Left ventricle myocardium inferior (tissue), 1 donor: Measurements from ENCODE around the gene CLCN1. TPM values are rescaled to one million over a fixed set of nuclear protein-coding genes. Genes with fewer than 3 reads are reported as not detected.

ENCODE experiments used
- DNase-seq: peaks from one replicate; pipeline ENCODE4 v3.0.0-alpha.2; 2020
- H3K27ac ChIP-seq: fragments of 200-600 bp; replicated peaks from 2 replicates; pipeline ENCODE4 v1.8.0; 2021
- H3K27me3 ChIP-seq: fragments of 200-600 bp; 2 replicates; pipeline ENCODE4 v1.8.0; 2021; ENCODE audit warnings: low read depth
- H3K36me3 ChIP-seq: fragments of 200-600 bp; 2 replicates; pipeline ENCODE4 v1.8.0; 2021
- H3K4me1 ChIP-seq: fragments of 200-600 bp; 2 replicates; pipeline ENCODE4 v1.8.0; 2021
- H3K4me3 ChIP-seq: fragments of 200-600 bp; 2 replicates; pipeline ENCODE4 v1.8.0; 2021; ENCODE audit warnings: mild to moderate bottlenecking, moderate library complexity
- H3K9me3 ChIP-seq: fragments of 200-600 bp; replicated peaks from 2 replicates; pipeline ENCODE4 v1.8.0; 2021
- CTCF ChIP-seq: fragments of 200-600 bp; IDR thresholded peaks from 2 replicates; pipeline ENCODE4 v1.8.0; 2021; ENCODE audit warnings: antibody characterized with exemption, mild to moderate bottlenecking, borderline replicate concordance
- intact Hi-C: fragments of 100-400 bp; cut with micrococcal nuclease; formaldehyde crosslinking; loops from one replicate; pipeline ENCODE4 v1.11.0; 2022
- total RNA-seq: library from RNA; stranded (reverse); fragmentation: NEBNext Ultra II Directional; extraction: Animal tissue kit (Norgen Biotek cat#: 25700); gene quantifications from one replicate; pipeline ENCODE4 v1.2.1, GENCODE V29; 2021
- donor health status: DM: no; HTN: yes; CAD: no; lungs with severe emphysema.

Gene CLCN1
- total RNA-seq, 1 donor from 2014 or later: not detected

GRCh38 chr7:143280160-143280559 is 35.8 kb upstream of the CLCN1 start:
- peaks cover 35% of the 10 kb centered on the region for H3K4me1 ChIP-seq
- intact Hi-C loops: no loop called here
- no peak for TF ChIP-seq CTCF
- no peaks in the 10 kb centered on the region for H3K36me3 ChIP-seq
- no peaks in the 10 kb centered on the region for H3K27me3 ChIP-seq
- peak overlapping the region; percentile 83 for H3K27ac ChIP-seq
- DNase-seq: no peak
- H3K9me3 ChIP-seq: no peaks in the 10 kb centered on the region
- peak overlapping the region; percentile 41 for H3K4me3 ChIP-seq

GRCh38 chr7:143280566-143280965 is 35.3 kb upstream of the CLCN1 start:
- H3K36me3 ChIP-seq: no peaks in the 10 kb centered on the region
- no peak for DNase-seq
- peak overlapping the region; percentile 83 for H3K27ac ChIP-seq

GRCh38 chr7:143281529-143281928 is 34.4 kb upstream of the CLCN1 start:
- no peak for TF ChIP-seq CTCF
- DNase-seq: no peak
- H3K4me1 ChIP-seq: peaks cover 48% of the 10 kb centered on the region

More at GRCh38 chr7:143280566-143280965, 35.3 kb upstream of the CLCN1 start:
- intact Hi-C loops: no loop called here
- peaks cover 39% of the 10 kb centered on the region for H3K4me1 ChIP-seq
- H3K4me3 ChIP-seq: no peak overlapping the region
- no peak for TF ChIP-seq CTCF
- no peaks in the 10 kb centered on the region for H3K27me3 ChIP-seq
- no peaks in the 10 kb centered on the region for H3K9me3 ChIP-seq

GRCh38 chr7:143282124-143282523 is 33.8 kb upstream of the CLCN1 start:
- Histone ChIP-seq H3K27me3 (no peaks in the 10 kb centered on the region), H3K4me3 (no peak overlapping the region), H3K36me3 (no peaks in the 10 kb centered on the region), H3K27ac (no peak overlapping the region), H3K4me1 (peaks cover 54% of the 10 kb centered on the region), H3K9me3 (no peaks in the 10 kb centered on the region)
- TF ChIP-seq CTCF: no peak
- intact Hi-C loops: no loop called here
- DNase-seq: no peak

More at GRCh38 chr7:143281529-143281928, 34.4 kb upstream of the CLCN1 start:
- no peak overlapping the region for H3K27ac ChIP-seq
- intact Hi-C loops: no loop called here
- H3K27me3 ChIP-seq: no peaks in the 10 kb centered on the region
- H3K36me3 ChIP-seq: no peaks in the 10 kb centered on the region
- H3K4me3 ChIP-seq: no peak overlapping the region
- no peaks in the 10 kb centered on the region for H3K9me3 ChIP-seq

- H3K9me3 ChIP-seq: no peaks in the 10 kb centered on the region
- no peaks in the 10 kb centered on the region for H3K27me3 ChIP-seq
- no peaks in the 10 kb centered on the region for H3K36me3 ChIP-seq
- no peak for DNase-seq
- no peak for TF ChIP-seq CTCF
- intact Hi-C loops: no loop called here
- peaks cover 63% of the 10 kb centered on the region for H3K4me1 ChIP-seq
- H3K4me3 ChIP-seq: no peak overlapping the region
- H3K27ac ChIP-seq: peak overlapping the region; percentile 32
Measured at GRCh38 chr7:143283381-143283780, 32.5 kb upstream of the CLCN1 start.
